Measurements from ENCODE around the gene ACO2. TPM values are rescaled to one million over a fixed set of nuclear protein-coding genes. Genes with fewer than 3 reads are reported as not detected.
A peak's percentile ranks its signal among the peaks of the same experiment; 100 is the strongest.

Gene ACO2
- total RNA-seq, 1 experiment from 2014 or later = 90.5 TPM

GRCh38 chr22:41542224-41542623, 73.3 kb downstream of the ACO2 start:
- ChIA-PET CTCF (interaction anchor here (0.6 kb wide), 1 partner anchor 54 kb away, joined by 3 read pairs; no protein-coding TSS in a partner anchor), POLR2A (interaction anchor here (0.6 kb wide), 1 partner anchor 94 kb away, joined by 4 read pairs; no protein-coding TSS in a partner anchor)
- H3K36me3 ChIP-seq (ENCODE audit: control insufficient read depth, insufficient read depth, low read length) = no peaks in the 10 kb centered on the region; the same call in 1 of the 2 replicates
- H3K9me3 Mint-ChIP-seq (ENCODE audit: unreplicated experiment) = no peaks in the 10 kb centered on the region
- no peaks in the 10 kb centered on the region for H3K9me3 ChIP-seq
- H3K4me1 Mint-ChIP-seq (ENCODE audit: low read depth, unreplicated experiment) = peaks cover 24% of the 10 kb centered on the region
- no peak overlapping the region for H3K4me3 ChIP-seq (ENCODE audit: low read depth, low read length)
- no peak for DNase-seq
- BruUV-seq (replicated peaks) = no TSS peak
- peaks cover 15% of the 10 kb centered on the region for H3K4me1 ChIP-seq
- H3K27me3 ChIP-seq (replicated peaks; ENCODE audit: control insufficient read depth, insufficient read depth, low read length) = no peaks in the 10 kb centered on the region
- peak overlapping the region; percentile 97 for H3K4me3 Mint-ChIP-seq (ENCODE audit: unreplicated experiment)
- no peak for TF ChIP-seq CTCF (IDR thresholded peaks at IDR 0.05; ENCODE audit: insufficient read depth in 1 of 2, low read depth in 1 of 2, low read length in 1 of 2, severe bottlenecking in 1 of 2, unreplicated experiment in 1 of 2)
- H3K36me3 Mint-ChIP-seq (ENCODE audit: insufficient read depth, unreplicated experiment) = peaks cover 25% of the 10 kb centered on the region
- H3K27me3 Mint-ChIP-seq (ENCODE audit: insufficient read depth, unreplicated experiment) = no peaks in the 10 kb centered on the region
- intact Hi-C loops (cut with micrococcal nuclease; ENCODE audit: unreplicated experiment) = no loop called here
- H3K27ac Mint-ChIP-seq (ENCODE audit: unreplicated experiment) = no peak overlapping the region

- Mint-ChIP-seq H3K27me3 (ENCODE audit: insufficient read depth, unreplicated experiment) (no peaks in the 10 kb centered on the region), H3K4me3 (ENCODE audit: unreplicated experiment) (peak within 1 kb of the TSS; percentile 97), H3K27ac (ENCODE audit: unreplicated experiment) (peak within 1 kb of the TSS; percentile 79), H3K4me1 (ENCODE audit: low read depth, unreplicated experiment) (peaks cover 28% of the 10 kb centered on the region), H3K9me3 (ENCODE audit: unreplicated experiment) (no peaks in the 10 kb centered on the region), H3K36me3 (ENCODE audit: insufficient read depth, unreplicated experiment) (peaks cover 19% of the 10 kb centered on the region)
- CTCF ChIA-PET = interaction anchor here (0.6 to 1.2 kb wide), 7 partner anchors 8 to 184 kb away, joined by 3 to 16 read pairs (median 4); partner anchors contain the start of genes ACO2, PHF5A and PMM1
- Histone ChIP-seq H3K27me3 (replicated peaks; ENCODE audit: control insufficient read depth, insufficient read depth, low read length) (no peaks in the 10 kb centered on the region), H3K4me1 (peaks cover 18% of the 10 kb centered on the region), H3K9me3 (no peaks in the 10 kb centered on the region), H3K4me3 (ENCODE audit: low read depth, low read length) (peak within 1 kb of the TSS; percentile 98), H3K36me3 (ENCODE audit: control insufficient read depth, insufficient read depth, low read length) (no peaks in the 10 kb centered on the region; the same call in 1 of the 2 replicates)
- POLR2A ChIA-PET = interaction anchor here (0.5 to 1.1 kb wide), 5 partner anchors 46 to 688 kb away, joined by 3 to 7 read pairs (median 5); partner anchors contain the start of genes DESI1, PHF5A, PMM1 and ST13
- peak in 1 of 2 experiments; percentile 79 for TF ChIP-seq CTCF (IDR thresholded peaks at IDR 0.05; ENCODE audit: insufficient read depth in 1 of 2, low read depth in 1 of 2, low read length in 1 of 2, severe bottlenecking in 1 of 2, unreplicated experiment in 1 of 2)
- intact Hi-C loops (cut with micrococcal nuclease; ENCODE audit: unreplicated experiment) = loop anchor here (2.0 kb wide), 1 partner anchor 47 kb away; no protein-coding TSS in a partner anchor
- peak; percentile 98 for DNase-seq
- BruUV-seq (replicated peaks) = TSS peak; percentile 46
Observed at GRCh38 chr22:41543854-41544670, 75.1 kb downstream of the ACO2 start, which contains the start of gene POLR3H. TSS of gene POLR3H (minus strand) at chr22:41544470. CDS start at chr22:41544101, 369 bp downstream.

- DNase-seq = no peak
- CTCF ChIA-PET = no interaction called here
- Histone ChIP-seq H3K9me3 (no peaks in the 10 kb centered on the region), H3K4me1 (peaks cover 23% of the 10 kb centered on the region), H3K27me3 (replicated peaks; ENCODE audit: control insufficient read depth, insufficient read depth, low read length) (no peaks in the 10 kb centered on the region), H3K36me3 (ENCODE audit: control insufficient read depth, insufficient read depth, low read length) (no peaks in the 10 kb centered on the region; the same call in 1 of the 2 replicates), H3K4me3 (ENCODE audit: low read depth, low read length) (peak overlapping the region; percentile 33)
- Mint-ChIP-seq H3K4me1 (ENCODE audit: low read depth, unreplicated experiment) (peaks cover 32% of the 10 kb centered on the region), H3K9me3 (ENCODE audit: unreplicated experiment) (no peaks in the 10 kb centered on the region), H3K4me3 (ENCODE audit: unreplicated experiment) (peak overlapping the region; percentile 97), H3K27me3 (ENCODE audit: insufficient read depth, unreplicated experiment) (no peaks in the 10 kb centered on the region), H3K27ac (ENCODE audit: unreplicated experiment) (peak overlapping the region; percentile 79), H3K36me3 (ENCODE audit: insufficient read depth, unreplicated experiment) (peaks cover 13% of the 10 kb centered on the region)
- intact Hi-C loops (cut with micrococcal nuclease; ENCODE audit: unreplicated experiment) = loop anchor here (2.0 kb wide), 1 partner anchor 46 kb away; no protein-coding TSS in a partner anchor
- POLR2A ChIA-PET = no interaction called here
- TF ChIP-seq CTCF (IDR thresholded peaks at IDR 0.05; ENCODE audit: insufficient read depth in 1 of 2, low read depth in 1 of 2, low read length in 1 of 2, severe bottlenecking in 1 of 2, unreplicated experiment in 1 of 2) = no peak
- BruUV-seq (replicated peaks) = no TSS peak
Observed at GRCh38 chr22:41544671-41545476, 76.0 kb downstream of the ACO2 start.
